Measurements from ENCODE around the gene ABLIM1. TPM values are rescaled to one million over a fixed set of nuclear protein-coding genes. Genes with fewer than 3 reads are reported as not detected.

The ABLIM1 gene
- total RNA-seq, 6 donors from 2014 or later = 92.2 to 153 (median 131) TPM

DNA sequence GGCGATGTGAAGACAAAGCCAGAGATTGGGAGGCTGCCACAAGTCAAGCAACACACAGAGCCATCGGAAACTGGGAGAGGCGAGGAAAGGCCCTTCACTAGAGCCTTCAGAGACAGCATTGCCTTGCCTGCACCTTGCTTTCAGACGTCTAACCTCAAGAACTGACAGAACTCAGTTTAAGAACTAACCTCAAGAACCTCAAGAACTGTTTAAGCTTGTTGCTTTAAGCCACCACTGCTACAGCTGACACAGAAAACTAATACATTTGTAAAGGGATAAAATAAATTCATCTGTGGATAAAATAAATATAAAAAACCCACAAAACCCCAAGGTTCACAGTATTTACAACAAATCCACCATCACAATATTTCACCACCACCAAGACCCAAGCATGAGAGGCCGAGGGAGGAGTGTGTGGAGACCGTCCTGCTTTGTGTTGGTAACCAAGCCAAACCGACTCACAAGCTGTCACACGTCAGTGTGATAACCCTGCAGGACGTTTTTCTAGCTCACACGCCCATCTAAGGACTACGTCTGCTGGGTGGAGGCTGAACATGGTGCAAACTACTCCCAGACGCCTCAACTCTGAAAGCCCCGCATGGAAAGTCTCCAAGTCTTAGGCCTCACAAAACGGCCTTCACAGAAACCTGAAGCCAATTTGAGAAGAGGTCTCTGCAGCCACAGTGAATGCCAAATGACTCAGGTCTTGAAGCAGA is 116.8 kb downstream of the ABLIM1 start:
- H3K9me3 ChIP-seq = no peaks in the 10 kb centered on the region
- peaks cover 0 to 21% (median 12%) of the 10 kb centered on the region in 4 donors for H3K36me3 ChIP-seq
- ATAC-seq (ENCODE audit: low FRiP score in 2 of 2) (peak; percentile 78 to 94), DNase-seq (peak in 1 of 2 donors; percentile 43)
- peak in 1 of 4 donors; percentile 15 for TF ChIP-seq POLR2A (IDR thresholded peaks at IDR 0.05)
- no peak for TF ChIP-seq EP300 (IDR thresholded peaks at IDR 0.05)
- peak; percentile 22 to 30 for TF ChIP-seq POLR2AphosphoS5 (IDR thresholded peaks at IDR 0.05)
- TF ChIP-seq, protein P1, sequence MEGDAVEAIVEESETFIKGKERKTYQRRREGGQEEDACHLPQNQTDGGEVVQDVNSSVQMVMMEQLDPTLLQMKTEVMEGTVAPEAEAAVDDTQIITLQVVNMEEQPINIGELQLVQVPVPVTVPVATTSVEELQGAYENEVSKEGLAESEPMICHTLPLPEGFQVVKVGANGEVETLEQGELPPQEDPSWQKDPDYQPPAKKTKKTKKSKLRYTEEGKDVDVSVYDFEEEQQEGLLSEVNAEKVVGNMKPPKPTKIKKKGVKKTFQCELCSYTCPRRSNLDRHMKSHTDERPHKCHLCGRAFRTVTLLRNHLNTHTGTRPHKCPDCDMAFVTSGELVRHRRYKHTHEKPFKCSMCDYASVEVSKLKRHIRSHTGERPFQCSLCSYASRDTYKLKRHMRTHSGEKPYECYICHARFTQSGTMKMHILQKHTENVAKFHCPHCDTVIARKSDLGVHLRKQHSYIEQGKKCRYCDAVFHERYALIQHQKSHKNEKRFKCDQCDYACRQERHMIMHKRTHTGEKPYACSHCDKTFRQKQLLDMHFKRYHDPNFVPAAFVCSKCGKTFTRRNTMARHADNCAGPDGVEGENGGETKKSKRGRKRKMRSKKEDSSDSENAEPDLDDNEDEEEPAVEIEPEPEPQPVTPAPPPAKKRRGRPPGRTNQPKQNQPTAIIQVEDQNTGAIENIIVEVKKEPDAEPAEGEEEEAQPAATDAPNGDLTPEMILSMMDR (IDR thresholded peaks at IDR 0.05) = no peak
- H3K4me3 ChIP-seq = no peak overlapping the region
- no peaks in the 10 kb centered on the region for H3K27me3 ChIP-seq
- H3K4me1 ChIP-seq = peaks cover 3 to 24% (median 8%) of the 10 kb centered on the region in 4 donors
- 62 to 78% methylated on average over 14 of the region's 14 CpGs for WGBS, 2 donors
- H3K27ac ChIP-seq = peak overlapping the region; percentile 6 to 63 (median 38)

DNA sequence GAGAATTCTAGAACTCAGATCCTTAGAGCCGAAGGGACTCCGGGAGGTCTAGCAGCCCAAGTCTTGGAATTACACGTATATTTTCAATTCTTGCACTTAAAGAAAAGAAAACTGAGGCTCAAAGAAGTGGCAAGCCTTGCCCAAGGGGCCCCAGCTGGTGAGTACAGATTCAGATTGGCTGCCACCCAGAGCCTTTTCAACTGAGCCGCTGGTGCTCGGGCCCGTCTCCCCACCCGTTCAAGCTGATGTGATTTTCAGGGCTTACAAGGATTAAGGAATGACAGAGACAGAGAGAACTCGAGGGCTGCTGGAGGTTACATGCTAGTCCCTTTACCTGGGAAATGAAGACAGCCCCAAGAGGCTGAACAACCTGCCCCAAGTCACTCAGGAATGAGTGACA is 117.8 kb downstream of the ABLIM1 start:
- Histone ChIP-seq H3K27ac (no peak overlapping the region), H3K36me3 (peaks cover 0 to 14% (median 12%) of the 10 kb centered on the region in 4 donors), H3K4me1 (peaks cover 3 to 24% (median 8%) of the 10 kb centered on the region in 4 donors), H3K4me3 (no peak overlapping the region), H3K27me3 (no peaks in the 10 kb centered on the region), H3K9me3 (no peaks in the 10 kb centered on the region)
- no peak for ATAC-seq (ENCODE audit: low FRiP score in 2 of 2)
- 74 to 75% methylated on average over 8 of the region's 8 CpGs for WGBS, 2 donors
- DNase-seq = no peak
- TF ChIP-seq EP300 (IDR thresholded peaks at IDR 0.05) = no peak
- TF ChIP-seq, protein P1 (IDR thresholded peaks at IDR 0.05) = no peak
- no peak for TF ChIP-seq POLR2AphosphoS5 (IDR thresholded peaks at IDR 0.05)
- TF ChIP-seq POLR2A (IDR thresholded peaks at IDR 0.05) = no peak

DNA sequence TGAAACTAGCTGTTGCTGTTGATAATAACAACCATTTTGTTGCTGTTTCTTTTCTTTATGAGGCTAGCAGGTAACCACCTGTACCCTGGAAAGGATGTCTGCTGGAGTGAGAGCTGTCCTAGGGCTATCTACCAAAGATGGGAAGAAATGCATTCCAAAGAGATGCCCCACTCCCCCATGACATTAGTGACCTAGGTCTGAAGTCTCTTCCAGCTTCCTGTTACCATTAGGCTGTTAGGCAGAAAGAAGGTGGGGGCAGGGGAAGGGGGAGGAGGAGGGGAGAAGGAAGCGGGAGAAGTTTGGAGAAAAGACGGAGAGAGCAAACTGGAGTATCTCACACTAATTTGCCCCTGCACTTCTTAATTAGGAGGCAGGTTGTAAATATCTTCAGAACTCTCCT is 118.5 kb downstream of the ABLIM1 start:
- Histone ChIP-seq H3K27me3 (no peaks in the 10 kb centered on the region), H3K9me3 (no peaks in the 10 kb centered on the region), H3K4me3 (no peak overlapping the region), H3K27ac (no peak overlapping the region), H3K4me1 (peaks cover 3 to 24% (median 8%) of the 10 kb centered on the region in 4 donors), H3K36me3 (peaks cover 0 to 10% (median 9%) of the 10 kb centered on the region in 4 donors)
- TF ChIP-seq, protein P1 (IDR thresholded peaks at IDR 0.05) = no peak
- TF ChIP-seq POLR2AphosphoS5 (IDR thresholded peaks at IDR 0.05) (no peak), POLR2A (IDR thresholded peaks at IDR 0.05) (no peak), EP300 (IDR thresholded peaks at IDR 0.05) (no peak)
- ATAC-seq (ENCODE audit: low FRiP score in 2 of 2) (no peak), DNase-seq (no peak)
- WGBS, 2 donors = 78 to 92% methylated on average over 2 of the region's 2 CpGs

DNA sequence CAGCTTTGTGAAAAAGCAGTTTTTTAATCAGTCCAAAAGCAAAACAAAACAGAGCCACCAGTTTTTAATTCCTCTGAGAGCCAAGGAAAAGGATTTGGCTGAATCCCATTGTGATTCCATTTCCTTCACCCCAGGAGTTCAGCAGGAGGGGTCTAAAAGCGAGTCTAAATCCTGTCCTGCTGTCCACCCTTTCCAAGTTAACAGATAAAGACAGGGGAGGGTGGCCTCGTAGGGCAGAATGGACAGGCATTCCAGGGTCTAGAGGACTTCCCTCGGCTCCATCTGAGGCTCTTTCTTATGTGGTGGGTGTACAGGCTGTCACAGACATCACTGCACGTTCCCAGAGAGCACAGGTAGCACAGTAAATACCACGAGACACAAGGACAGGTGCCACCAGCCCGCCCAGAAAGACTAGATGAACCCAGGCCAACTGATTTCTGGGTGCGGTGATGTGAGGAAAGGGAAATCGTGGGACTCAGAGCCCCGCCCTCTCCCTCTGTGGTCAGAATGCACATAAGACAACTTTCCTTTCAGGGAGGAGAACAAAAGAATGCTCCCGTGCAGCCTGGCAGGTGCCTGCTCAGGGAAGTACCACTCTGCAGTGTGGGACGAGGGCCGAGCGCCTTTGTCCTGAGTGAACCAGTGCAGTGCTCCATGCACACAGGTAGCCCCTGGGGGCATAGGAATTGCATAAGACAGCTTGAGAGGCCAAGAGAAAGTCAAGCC is 119.7 kb downstream of the ABLIM1 start:
- WGBS, 2 donors = 50 to 68% methylated on average over 9 to 13 of the region's 13 CpGs
- H3K36me3 ChIP-seq = no peaks in the 10 kb centered on the region
- no peak overlapping the region for H3K4me3 ChIP-seq
- H3K4me1 ChIP-seq = peaks cover 0 to 17% (median 8%) of the 10 kb centered on the region in 4 donors
- no peaks in the 10 kb centered on the region for H3K27me3 ChIP-seq
- peak in 1 of 2 donors; percentile 54 for ATAC-seq (ENCODE audit: low FRiP score in 2 of 2)
- DNase-seq = peak in 1 of 2 donors; percentile 39
- no peaks in the 10 kb centered on the region for H3K9me3 ChIP-seq
- no peak overlapping the region for H3K27ac ChIP-seq
- TF ChIP-seq POLR2A (IDR thresholded peaks at IDR 0.05) (no peak), EP300 (IDR thresholded peaks at IDR 0.05) (no peak), POLR2AphosphoS5 (IDR thresholded peaks at IDR 0.05) (peak in 1 of 2 donors; percentile 15)
- TF ChIP-seq, protein P1 (IDR thresholded peaks at IDR 0.05) = no peak
